ENCODE results near the gene KIF1B.

DNA sequence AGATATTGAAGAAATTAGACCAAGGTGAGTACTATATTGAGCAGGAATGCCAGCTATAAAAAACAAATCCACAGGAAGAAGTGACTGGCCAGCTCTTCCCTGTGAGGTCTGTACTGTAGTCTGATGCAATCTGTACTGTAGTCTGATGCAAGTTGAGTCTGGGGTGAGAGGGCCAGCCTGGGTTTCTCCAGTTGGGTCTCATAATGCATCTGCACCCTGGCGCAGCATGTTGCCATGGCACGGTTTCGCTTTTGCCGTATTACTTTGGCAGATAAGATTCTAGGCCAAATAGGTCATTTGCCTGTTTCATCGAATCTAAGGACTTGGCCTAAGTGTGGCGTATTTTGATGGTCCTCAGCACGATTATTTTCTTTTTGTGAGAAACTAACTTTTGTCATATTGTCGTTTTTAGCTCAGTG, 164.1 kb downstream of the KIF1B start:
- TF ChIP-seq, protein P1, sequence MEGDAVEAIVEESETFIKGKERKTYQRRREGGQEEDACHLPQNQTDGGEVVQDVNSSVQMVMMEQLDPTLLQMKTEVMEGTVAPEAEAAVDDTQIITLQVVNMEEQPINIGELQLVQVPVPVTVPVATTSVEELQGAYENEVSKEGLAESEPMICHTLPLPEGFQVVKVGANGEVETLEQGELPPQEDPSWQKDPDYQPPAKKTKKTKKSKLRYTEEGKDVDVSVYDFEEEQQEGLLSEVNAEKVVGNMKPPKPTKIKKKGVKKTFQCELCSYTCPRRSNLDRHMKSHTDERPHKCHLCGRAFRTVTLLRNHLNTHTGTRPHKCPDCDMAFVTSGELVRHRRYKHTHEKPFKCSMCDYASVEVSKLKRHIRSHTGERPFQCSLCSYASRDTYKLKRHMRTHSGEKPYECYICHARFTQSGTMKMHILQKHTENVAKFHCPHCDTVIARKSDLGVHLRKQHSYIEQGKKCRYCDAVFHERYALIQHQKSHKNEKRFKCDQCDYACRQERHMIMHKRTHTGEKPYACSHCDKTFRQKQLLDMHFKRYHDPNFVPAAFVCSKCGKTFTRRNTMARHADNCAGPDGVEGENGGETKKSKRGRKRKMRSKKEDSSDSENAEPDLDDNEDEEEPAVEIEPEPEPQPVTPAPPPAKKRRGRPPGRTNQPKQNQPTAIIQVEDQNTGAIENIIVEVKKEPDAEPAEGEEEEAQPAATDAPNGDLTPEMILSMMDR (IDR thresholded peaks at IDR 0.05), result no peak
- TF ChIP-seq POLR2A (IDR thresholded peaks at IDR 0.05), result no peak
